B cell (primary cell): ENCODE data around the gene PODNL1. TPM values are rescaled to one million over a fixed set of nuclear protein-coding genes. Genes with fewer than 3 reads are reported as not detected.

Source experiments
- ATAC-seq: fragments of 200-7000 bp; cut with Tn5 transposase; one replicate; pipeline ENCODE4 v1.10.0; 2021; ENCODE audit warnings: low read depth, mild to moderate bottlenecking, moderate number of reproducible peaks, moderate library complexity
- CTCF ChIA-PET: fragments of 350-600 bp; sonication (Branson Sonifier 250); formaldehyde crosslinking; loops from one replicate; lab custom pipeline; 2021; ENCODE audit warnings: antibody characterized with exemption, inconsistent platforms; lab: Charles Lee
- POLR2A ChIA-PET: fragments of 350-600 bp; sonication (Branson Sonifier 250); formaldehyde crosslinking; loops from one replicate; lab custom pipeline; 2021; ENCODE audit warnings: antibody characterized with exemption; lab: Charles Lee
- DNase-seq: peaks from one replicate; pipeline ENCODE4 v3.0.0; 2013
- H2AFZ ChIP-seq: 2 replicates; pipeline ENCODE4 v1.6.1; 2012; ENCODE audit warnings: mild to moderate bottlenecking, low read depth, low read length; ENCODE audit not compliant: insufficient read depth, poor library complexity, severe bottlenecking
- H3K27ac ChIP-seq, 2 donors: 1 replicate in 1 of 2; 2 replicates in 1 of 2; pipeline ENCODE4 v1.5.1; 2012 to 2013; ENCODE audit warnings: low read length in 2 of 2, mild to moderate bottlenecking in 2 of 2, moderate library complexity in 1 of 2
- H3K27me3 ChIP-seq, 4 experiments: fragments of 200-600 bp in 1 of 4; sonication (generic) in 1 of 4; replicated peaks in 1 of 4; 1 replicate in 2 of 4; 2 replicates in 2 of 4; pipeline versions ENCODE4 v1.6.1 to v1.7.0; 2013 to 2016; ENCODE audit warnings: low read length in 3 of 4, mild to moderate bottlenecking in 2 of 4, mixed read lengths in 1 of 4, moderate library complexity in 1 of 4; ENCODE audit not compliant: insufficient read depth in 4 of 4, control insufficient read depth in 3 of 4; ENCODE audit errors: control extremely low read depth in 1 of 4
- H3K36me3 ChIP-seq, 2 experiments: replicated peaks in 1 of 2; 1 replicate in 1 of 2; 2 replicates in 1 of 2; pipeline versions ENCODE4 v1.6.1 to v1.7.1; 2013; ENCODE audit warnings: low read length in 1 of 2; ENCODE audit not compliant: insufficient read depth in 2 of 2, control insufficient read depth in 1 of 2; ENCODE audit errors: control extremely low read depth in 1 of 2, extremely low read depth in 1 of 2
- H3K4me1 ChIP-seq, 2 donors: fragments of 200-600 bp in 1 of 2; sonication (generic) in 1 of 2; 1 replicate in 1 of 2; 2 replicates in 1 of 2; pipeline versions ENCODE4 v1.5.1 to v1.6.1; 2013 to 2017; ENCODE audit warnings: low read length in 2 of 2; ENCODE audit not compliant: control insufficient read depth in 2 of 2, insufficient read depth in 2 of 2
- H3K4me2 ChIP-seq: replicated peaks from 2 replicates; pipeline ENCODE3; 2012; ENCODE audit warnings: mild to moderate bottlenecking, low read depth, low read length; ENCODE audit not compliant: poor library complexity, severe bottlenecking
- H3K4me3 ChIP-seq, 5 experiments: fragments of 200-600 bp in 1 of 5; sonication (generic) in 1 of 5; 1 replicate in 3 of 5; 2 replicates in 2 of 5; pipeline versions ENCODE4 v1.5.1 to v1.7.0; 2011 to 2016; ENCODE audit warnings: low read length in 4 of 5, mild to moderate bottlenecking in 4 of 5, low read depth in 2 of 5, control low read depth in 1 of 5, moderate library complexity in 1 of 5; ENCODE audit not compliant: insufficient read depth in 1 of 5; ENCODE audit errors: control extremely low read depth in 1 of 5, extremely low read depth in 1 of 5
- H3K79me2 ChIP-seq: fragments of 200-600 bp; sonication (generic); one replicate; pipeline ENCODE4 v1.6.0; 2016; ENCODE audit warnings: low read length; ENCODE audit not compliant: control insufficient read depth, insufficient read depth
- H3K9ac ChIP-seq: fragments of 200-600 bp; sonication (generic); 2 replicates; pipeline ENCODE4 v1.6.1; 2017; ENCODE audit warnings: mild to moderate bottlenecking, low read length, moderate library complexity
- H3K9me3 ChIP-seq, 3 donors: one replicate each; pipeline versions ENCODE4 v1.6.1 to v1.7.1; 2013; ENCODE audit warnings: low read length in 2 of 3; ENCODE audit not compliant: control insufficient read depth in 2 of 3, insufficient read depth in 1 of 3; ENCODE audit errors: control extremely low read depth in 1 of 3
- H4K20me1 ChIP-seq: 2 replicates; pipeline ENCODE4 v1.6.0; 2012; ENCODE audit warnings: mild to moderate bottlenecking, low read length; ENCODE audit not compliant: insufficient read depth, control insufficient read depth, poor library complexity, severe bottlenecking
- H3K27ac Mint-ChIP-seq: one replicate; pipeline ENCODE4 v1.8.0; 2021; ENCODE audit warnings: mixed read lengths
- H3K27me3 Mint-ChIP-seq: one replicate; pipeline ENCODE4 v1.8.0; 2021; ENCODE audit warnings: mixed read lengths
- H3K4me1 Mint-ChIP-seq: one replicate; pipeline ENCODE4 v1.8.0; 2021; ENCODE audit warnings: mixed read lengths
- H3K4me3 Mint-ChIP-seq: one replicate; pipeline ENCODE4 v1.8.0; 2021; ENCODE audit warnings: mixed read lengths
- H3K9me3 Mint-ChIP-seq: one replicate; pipeline ENCODE4 v1.8.0; 2022; ENCODE audit warnings: mixed read lengths; ENCODE audit not compliant: insufficient read depth
- CTCF ChIP-seq: fragments of 200-600 bp; IDR thresholded peaks from one replicate; pipeline ENCODE4 v1.8.0; 2022; ENCODE audit warnings: antibody characterized with exemption, mild to moderate bottlenecking
- EZH2 ChIP-seq: IDR thresholded peaks from 2 replicates; pipeline ENCODE4 v1.6.1; 2012; ENCODE audit warnings: borderline replicate concordance, low read depth, mild to moderate bottlenecking, moderate library complexity, low read length; ENCODE audit not compliant: insufficient read depth, poor library complexity, severe bottlenecking
- WGBS: methylation state at CpG from one replicate; pipeline ENCODE4 v1.1.5; 2013; ENCODE audit warnings: missing lambda C conversion rate; ENCODE audit not compliant: insufficient coverage; 5-methylcytosine and 5-hydroxymethylcytosine counted together
- intact Hi-C: fragments of 100-400 bp; cut with micrococcal nuclease; formaldehyde crosslinking; loops from one replicate; pipeline ENCODE4 v1.10.0; 2022
- polyA plus RNA-seq: library from polyadenylated mRNA; depleted of rRNA; stranded (reverse); fragments of >200 nt; gene quantifications from 2 replicates; pipeline ENCODE4 v1.2.3, GENCODE V29; 2012
- total RNA-seq, 2 donors: library from RNA; stranded (reverse); fragments of 120-200 nt in 1 of 2; gene quantifications; 1 replicate in 1 of 2; 2 replicates in 1 of 2; pipeline versions ENCODE4 v1.2.3 to v1.2.4, GENCODE V29; 2013 to 2022

Gene PODNL1
- total and polyA plus RNA-seq, 2 donors (not counting 1 experiment from before 2014, with no cell fraction given): not detected

- H4K20me1 ChIP-seq: no peaks in the 10 kb centered on the region
- no peaks in the 10 kb centered on the region for H3K4me1 ChIP-seq
- H3K9me3 Mint-ChIP-seq: no peaks in the 10 kb centered on the region
- peak; percentile 57 for ATAC-seq
- H3K4me1 Mint-ChIP-seq: no peaks in the 10 kb centered on the region
- H3K9me3 ChIP-seq: peaks cover 0 to 14% (median 5%) of the 10 kb centered on the region in 3 donors
- H3K9ac ChIP-seq: no peak overlapping the region
- no peak overlapping the region for H3K4me3 ChIP-seq
- no peak overlapping the region for H2AFZ ChIP-seq
- intact Hi-C loops: no loop called here
- H3K4me3 Mint-ChIP-seq: no peak overlapping the region
- no peaks in the 10 kb centered on the region for H3K79me2 ChIP-seq
- no peaks in the 10 kb centered on the region for H3K27me3 ChIP-seq
- H3K27me3 Mint-ChIP-seq: no peaks in the 10 kb centered on the region
- H3K27ac ChIP-seq: no peak overlapping the region
- no peak for TF ChIP-seq CTCF
- TF ChIP-seq EZH2: no peak
- H3K27ac Mint-ChIP-seq: no peak overlapping the region
- H3K36me3 ChIP-seq: peaks cover 0 to 37% of the 10 kb centered on the region in 2 experiments
- ChIA-PET POLR2A (interaction anchor here (0.6 kb wide), 1 partner anchor 52 kb away, joined by 3 read pairs; no protein-coding TSS in a partner anchor), CTCF (interaction anchor here (0.6 to 0.7 kb wide), 2 partner anchors 50 to 121 kb away, joined by 4 read pairs; no protein-coding TSS in a partner anchor)
- H3K4me2 ChIP-seq: no peak overlapping the region
- peak; percentile 40 for DNase-seq
- 94% methylated on average over 2 of the region's 2 CpGs for WGBS
These were observed 17.1 kb downstream of the PODNL1 start for GRCh38 chr19:13920940-13921747.

- WGBS: 100% methylated on average over 11 of the region's 11 CpGs
- H3K27ac Mint-ChIP-seq: no peak overlapping the region
- intact Hi-C loops: no loop called here
- TF ChIP-seq EZH2 (no peak), CTCF (no peak)
- no peaks in the 10 kb centered on the region for H3K9me3 Mint-ChIP-seq
- no peak for DNase-seq
- Histone ChIP-seq H3K4me2 (no peak overlapping the region), H3K9me3 (peaks cover 0 to 14% (median 5%) of the 10 kb centered on the region in 3 donors), H3K79me2 (no peaks in the 10 kb centered on the region), H2AFZ (no peak overlapping the region), H3K27me3 (no peaks in the 10 kb centered on the region), H3K4me1 (no peaks in the 10 kb centered on the region), H3K4me3 (no peak overlapping the region), H3K9ac (no peak overlapping the region), H3K27ac (no peak overlapping the region), H3K36me3 (peaks cover 0 to 41% of the 10 kb centered on the region in 2 experiments), H4K20me1 (no peaks in the 10 kb centered on the region)
- H3K4me1 Mint-ChIP-seq: no peaks in the 10 kb centered on the region
- no peak overlapping the region for H3K4me3 Mint-ChIP-seq
- POLR2A ChIA-PET: interaction anchor here (0.6 kb wide), 1 partner anchor 52 kb away, joined by 3 read pairs; no protein-coding TSS in a partner anchor
- no peaks in the 10 kb centered on the region for H3K27me3 Mint-ChIP-seq
- no peak for ATAC-seq
- CTCF ChIA-PET: interaction anchor here (0.7 kb wide), 1 partner anchor 122 kb away, joined by 4 read pairs; no protein-coding TSS in a partner anchor
These were observed 17.7 kb downstream of the PODNL1 start for GRCh38 chr19:13920524-13920923.
